SU-DHL-6 (cell line): ENCODE measurements around the gene CDH13.

Experiments
- H2AFZ ChIP-seq: fragments of 200-600 bp; sonication (generic); 2 replicates; pipeline ENCODE4 v1.6.1; 2014; ENCODE audit warnings: low read depth, mild to moderate bottlenecking, moderate library complexity, mixed read lengths, antibody characterized with exemption, low read length; ENCODE audit not compliant: severe bottlenecking
- H3F3A ChIP-seq: fragments of 200-600 bp; shearing (Covaris generic); 2 replicates; pipeline ENCODE4 v1.6.0; 2016; ENCODE audit warnings: antibody characterized with exemption, mild to moderate bottlenecking; ENCODE audit not compliant: insufficient read depth
- H3K27ac ChIP-seq: fragments of 200-600 bp; sonication (generic); 2 replicates; pipeline ENCODE4 v1.5.1; 2016; ENCODE audit warnings: low read depth, mild to moderate bottlenecking, low read length, moderate library complexity, mixed read lengths
- H3K27me3 ChIP-seq: fragments of 200-600 bp; sonication (generic), shearing (Covaris generic); 2 replicates; pipeline ENCODE4 v1.6.0; 2014; ENCODE audit warnings: mild to moderate bottlenecking, low read length
- H3K36me3 ChIP-seq: fragments of 200-600 bp; sonication (generic); 2 replicates; pipeline ENCODE4 v1.6.1; 2014; ENCODE audit warnings: mild to moderate bottlenecking, low read length, mixed read lengths
- H3K4me2 ChIP-seq: fragments of 300-600, 200-600 bp; shearing (Covaris generic), sonication (generic); 2 replicates; pipeline ENCODE4 v1.6.0; 2014; ENCODE audit warnings: low read length, low read depth, mild to moderate bottlenecking; ENCODE audit not compliant: poor library complexity, severe bottlenecking
- H3K4me3 ChIP-seq: fragments of 200-600 bp; sonication (generic); 2 replicates; pipeline ENCODE4 v1.5.1; 2014; ENCODE audit warnings: antibody characterized with exemption, low read length, mild to moderate bottlenecking, mixed read lengths; ENCODE audit not compliant: insufficient read depth, poor library complexity, severe bottlenecking
- H3K79me2 ChIP-seq: fragments of 200-600 bp; sonication (generic); 2 replicates; pipeline ENCODE4 v1.6.1; 2014; ENCODE audit warnings: mild to moderate bottlenecking, low read length, moderate library complexity; ENCODE audit not compliant: insufficient read depth
- H3K9ac ChIP-seq: fragments of 200-600 bp; sonication (generic); 2 replicates; pipeline ENCODE4 v1.7.0; 2014; ENCODE audit warnings: mild to moderate bottlenecking, low read length
- H3K9me2 ChIP-seq: fragments of 200-600 bp; sonication (generic); replicated peaks from 2 replicates; pipeline ENCODE4 v1.6.1; 2014; ENCODE audit warnings: low read length; ENCODE audit not compliant: insufficient read depth
- H3K9me3 ChIP-seq: fragments of 200-600 bp; sonication (generic); 2 replicates; pipeline ENCODE4 v1.6.1; 2014; ENCODE audit warnings: low read length, mixed read lengths; ENCODE audit not compliant: insufficient read depth
- H4K20me1 ChIP-seq: fragments of 200-600 bp; sonication (generic); 2 replicates; pipeline ENCODE4 v1.6.1; 2014; ENCODE audit warnings: low read depth, mild to moderate bottlenecking, antibody characterized with exemption, low read length, moderate library complexity, mixed read lengths
- CTCF ChIP-seq: fragments of 200-600 bp; sonication (generic); IDR thresholded peaks from one replicate; pipeline ENCODE4 v1.5.1; 2017; ENCODE audit warnings: antibody characterized with exemption, mild to moderate bottlenecking, low read length, moderate library complexity; ENCODE audit not compliant: insufficient read depth, poor library complexity, severe bottlenecking
- EZH2phosphoT487 ChIP-seq: fragments of 200-600 bp; sonication (generic), shearing (Covaris generic); conservative IDR thresholded peaks from 2 replicates; pipeline ENCODE4 v1.6.1; 2018; ENCODE audit warnings: mild to moderate bottlenecking, antibody characterized with exemption, low read length, moderate library complexity, mixed read lengths

CDH13 gene

GRCh38 chr16:83681381-83681956 is 1054.7 kb downstream of the CDH13 start:
- no peaks in the 10 kb centered on the region for H3K27me3 ChIP-seq
- no peaks in the 10 kb centered on the region for H3K9me3 ChIP-seq
- H3K9ac ChIP-seq, result no peak overlapping the region
- no peaks in the 10 kb centered on the region for H3F3A ChIP-seq
- H3K36me3 ChIP-seq, result no peaks in the 10 kb centered on the region
- no peak for TF ChIP-seq EZH2phosphoT487
- H3K4me2 ChIP-seq, result no peak overlapping the region
- no peak overlapping the region for H2AFZ ChIP-seq
- no peak overlapping the region for H3K4me3 ChIP-seq
- no peaks in the 10 kb centered on the region for H3K79me2 ChIP-seq
- H3K27ac ChIP-seq, result no peak overlapping the region
- no peaks in the 10 kb centered on the region for H3K9me2 ChIP-seq
- H4K20me1 ChIP-seq, result no peaks in the 10 kb centered on the region

GRCh38 chr16:83682116-83682867 is 1055.5 kb downstream of the CDH13 start:
- Histone ChIP-seq H3K4me2 (no peak overlapping the region), H3K9me3 (no peaks in the 10 kb centered on the region), H4K20me1 (no peaks in the 10 kb centered on the region), H3K9ac (no peak overlapping the region), H3K79me2 (no peaks in the 10 kb centered on the region), H3K9me2 (no peaks in the 10 kb centered on the region), H3K4me3 (no peak overlapping the region), H3F3A (no peaks in the 10 kb centered on the region), H3K36me3 (no peaks in the 10 kb centered on the region), H3K27ac (no peak overlapping the region), H3K27me3 (no peaks in the 10 kb centered on the region), H2AFZ (no peak overlapping the region)
- TF ChIP-seq CTCF (no peak), EZH2phosphoT487 (no peak)

DNA sequence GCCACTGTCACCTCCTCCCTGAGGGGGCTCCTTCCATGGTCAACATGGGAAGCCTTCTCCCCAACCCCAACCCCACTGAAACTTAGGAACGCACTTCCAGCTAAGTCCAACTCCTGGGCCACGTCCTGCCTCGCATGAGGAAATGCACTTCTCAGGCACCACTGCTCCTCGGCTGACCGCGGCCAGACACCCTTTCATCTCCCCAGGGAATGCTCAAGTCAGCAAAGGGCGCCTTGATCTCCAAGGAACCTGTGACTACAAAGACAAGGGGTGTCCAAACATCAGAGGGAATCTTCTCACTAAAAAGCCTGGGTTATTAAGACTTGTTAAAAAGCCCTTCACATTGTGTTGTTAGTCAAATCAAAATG is 1056.1 kb downstream of the CDH13 start:
- no peak for TF ChIP-seq EZH2phosphoT487
- Histone ChIP-seq H3K4me3 (no peak overlapping the region), H2AFZ (no peak overlapping the region), H3K79me2 (no peaks in the 10 kb centered on the region), H3K36me3 (no peaks in the 10 kb centered on the region), H3K9me2 (no peaks in the 10 kb centered on the region), H3K4me2 (no peak overlapping the region), H3F3A (no peaks in the 10 kb centered on the region), H3K27me3 (no peaks in the 10 kb centered on the region), H3K27ac (no peak overlapping the region), H4K20me1 (no peaks in the 10 kb centered on the region), H3K9me3 (no peaks in the 10 kb centered on the region), H3K9ac (no peak overlapping the region)

DNA sequence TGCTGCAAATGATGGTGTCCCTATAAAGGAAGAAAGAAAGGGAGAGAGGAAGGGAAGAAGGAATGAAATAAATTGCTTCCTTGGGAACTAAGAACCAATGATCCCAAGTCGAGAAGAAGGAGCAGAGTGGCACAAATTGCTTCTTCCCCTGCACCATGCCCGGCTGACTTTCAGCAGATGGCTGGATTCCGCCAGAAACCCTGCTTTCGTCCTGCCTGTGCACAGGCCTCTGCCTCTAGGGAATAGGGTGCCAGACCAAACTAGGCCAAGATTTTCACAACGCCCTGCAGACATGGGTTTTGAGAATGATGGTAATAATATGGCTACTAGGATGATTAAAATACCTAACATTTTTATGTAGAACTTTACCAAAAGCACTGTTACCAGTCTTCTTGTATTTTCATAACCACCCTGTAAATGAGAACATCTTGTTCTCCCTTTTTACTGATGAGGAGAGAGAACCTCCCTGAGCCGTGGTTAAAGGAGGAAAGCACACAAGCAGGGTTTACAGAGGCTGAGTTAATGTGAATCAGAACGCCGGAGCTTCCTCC is 1058.9 kb downstream of the CDH13 start:
- H3K9ac ChIP-seq, result no peak overlapping the region
- H3K9me3 ChIP-seq, result no peaks in the 10 kb centered on the region
- H3F3A ChIP-seq, result no peaks in the 10 kb centered on the region
- H4K20me1 ChIP-seq, result no peaks in the 10 kb centered on the region
- no peak overlapping the region for H2AFZ ChIP-seq
- H3K79me2 ChIP-seq, result no peaks in the 10 kb centered on the region
- no peaks in the 10 kb centered on the region for H3K27me3 ChIP-seq
- H3K36me3 ChIP-seq, result no peaks in the 10 kb centered on the region
- H3K4me2 ChIP-seq, result no peak overlapping the region
- H3K27ac ChIP-seq, result no peak overlapping the region
- TF ChIP-seq CTCF (no peak), EZH2phosphoT487 (no peak)
- no peak overlapping the region for H3K4me3 ChIP-seq
- H3K9me2 ChIP-seq, result no peaks in the 10 kb centered on the region
